HFF-Myc (cell line): ENCODE data around the gene SMO.
A peak's percentile ranks its signal among the peaks of the same experiment; 100 is the strongest.
"Not testable (repeated sequence)": the region's sequence is repeated elsewhere in the genome, so short reads cannot be mapped to it uniquely, and the experiment has no call there.

Source experiments
- DNase-seq: peaks from one replicate; pipeline ENCODE4 v3.0.0-alpha.2; 2011; ENCODE audit warnings: low read depth; ENCODE audit errors: extremely low read depth
- H3K4me3 ChIP-seq: replicated peaks from 2 replicates; pipeline ENCODE4 v1.5.1; 2011; ENCODE audit warnings: low read depth, mild to moderate bottlenecking, control low read depth, low read length
- CTCF ChIP-seq: IDR thresholded peaks from 2 replicates; pipeline ENCODE4 v1.5.1; 2012; ENCODE audit warnings: mild to moderate bottlenecking, low read depth, low read length, control low read depth; ENCODE audit errors: missing control alignments

The SMO gene

DNA sequence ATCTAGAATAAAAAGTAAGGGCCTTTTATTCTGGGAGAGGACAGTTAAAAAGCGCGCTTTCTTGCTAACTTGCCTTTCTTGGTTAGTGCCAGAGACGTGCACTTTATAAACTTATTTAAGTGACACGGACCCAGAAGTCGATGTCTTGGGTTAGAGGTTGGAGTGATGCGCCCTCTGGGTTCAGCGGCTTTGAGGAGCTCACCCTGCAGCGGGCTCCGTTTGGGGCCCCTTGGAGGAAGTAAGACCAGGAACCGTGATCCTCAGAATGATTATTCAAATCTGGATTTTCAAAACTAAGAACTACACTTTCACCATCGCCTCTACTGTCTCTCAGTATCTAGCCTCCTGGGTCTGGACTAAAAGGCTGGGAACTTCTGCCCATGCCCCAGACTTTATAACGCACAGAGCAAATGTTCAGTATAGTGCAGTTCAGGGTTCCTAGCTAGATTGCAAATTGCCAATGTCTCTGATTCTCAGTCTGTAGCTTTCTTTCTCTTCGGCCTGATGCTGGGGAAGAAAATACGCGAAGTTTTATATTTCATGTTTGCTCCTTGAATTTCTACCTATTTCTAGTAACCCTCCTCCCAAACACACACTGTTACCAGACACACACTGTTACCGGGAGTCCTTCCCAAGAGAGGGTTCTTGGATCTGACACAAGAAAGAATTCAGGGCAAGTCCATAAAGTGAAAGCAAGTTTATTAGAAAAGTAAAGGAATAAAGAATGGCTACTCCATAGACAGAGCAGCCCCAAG lies 18.6 kb upstream of the SMO start:
- TF ChIP-seq CTCF, result no peak
- peak overlapping the region; percentile 32; the same call in 1 of the 2 replicates for H3K4me3 ChIP-seq
- no peak for DNase-seq

- H3K4me3 ChIP-seq, result no peak overlapping the region
- DNase-seq, result no peak
- no peak for TF ChIP-seq CTCF
Observed at GRCh38 chr7:129170441-129171021, 17.9 kb upstream of the SMO start.

GRCh38 chr7:129173861-129174260 lies 14.6 kb upstream of the SMO start:
- not testable (repeated sequence) for H3K4me3 ChIP-seq, DNase-seq

GRCh38 chr7:129176916-129177710 lies 11.3 kb upstream of the SMO start:
- DNase-seq, result no peak
- TF ChIP-seq CTCF, result no peak
- no peak overlapping the region for H3K4me3 ChIP-seq

- TF ChIP-seq CTCF, result no peak
- H3K4me3 ChIP-seq, result no peak overlapping the region
- no peak for DNase-seq
Observed at GRCh38 chr7:129184981-129185670, 3.3 kb upstream of the SMO start.

GRCh38 chr7:129186749-129187260 lies 1.6 kb upstream of the SMO start:
- no peak for TF ChIP-seq CTCF
- no peak overlapping the region for H3K4me3 ChIP-seq
- no peak for DNase-seq
